Measurements from ENCODE around the gene MMAB.

MMAB gene

GRCh38 chr12:109535231-109535862, 38.0 kb downstream of the MMAB start:
- DNase-seq = no peak

GRCh38 chr12:109534456-109534855, 38.8 kb downstream of the MMAB start:
- DNase-seq = no peak

- no peak for DNase-seq
Observed at GRCh38 chr12:109533487-109533740, 39.9 kb downstream of the MMAB start.

GRCh38 chr12:109532721-109533486, 40.4 kb downstream of the MMAB start:
- DNase-seq = no peak

- DNase-seq = no peak
Observed at GRCh38 chr12:109531411-109531810, 41.9 kb downstream of the MMAB start.

GRCh38 chr12:109529691-109530640, 43.3 kb downstream of the MMAB start:
- DNase-seq = no peak

- no peak for DNase-seq
Observed at GRCh38 chr12:109527489-109528123, 45.7 kb downstream of the MMAB start.

- no peak for DNase-seq
Observed at GRCh38 chr12:109525279-109525585, 48.1 kb downstream of the MMAB start.

- DNase-seq = no peak
Observed at GRCh38 chr12:109524466-109525278, 48.6 kb downstream of the MMAB start.

- no peak for DNase-seq
Observed at GRCh38 chr12:109523504-109523903, 49.8 kb downstream of the MMAB start.

- no peak for DNase-seq
Observed at GRCh38 chr12:109523071-109523470, 50.2 kb downstream of the MMAB start.

GRCh38 chr12:109521831-109522230, 51.5 kb downstream of the MMAB start:
- no peak for DNase-seq

GRCh38 chr12:109519787-109520186, 53.5 kb downstream of the MMAB start:
- DNase-seq = no peak

- peak; percentile 93 for DNase-seq
Observed at GRCh38 chr12:109518820-109519665, 54.3 kb downstream of the MMAB start.

GRCh38 chr12:109517619-109518018, 55.7 kb downstream of the MMAB start:
- DNase-seq = no peak

GRCh38 chr12:109513977-109514376, 59.3 kb downstream of the MMAB start:
- no peak for DNase-seq

- no peak for DNase-seq
Observed at GRCh38 chr12:109513051-109513450, 60.3 kb downstream of the MMAB start.

- DNase-seq = no peak
Observed at GRCh38 chr12:109512608-109513007, 60.7 kb downstream of the MMAB start.

GRCh38 chr12:109510196-109510595, 63.1 kb downstream of the MMAB start:
- DNase-seq = no peak

- no peak for DNase-seq
Observed at GRCh38 chr12:109504068-109504467, 69.2 kb downstream of the MMAB start.
